ENCODE results near the gene DPYSL3. TPM values are rescaled to one million over a fixed set of nuclear protein-coding genes. Genes with fewer than 3 reads are reported as not detected.

Gene DPYSL3
- total RNA-seq, 1 donor from 2014 or later = 16.4 TPM

DNA sequence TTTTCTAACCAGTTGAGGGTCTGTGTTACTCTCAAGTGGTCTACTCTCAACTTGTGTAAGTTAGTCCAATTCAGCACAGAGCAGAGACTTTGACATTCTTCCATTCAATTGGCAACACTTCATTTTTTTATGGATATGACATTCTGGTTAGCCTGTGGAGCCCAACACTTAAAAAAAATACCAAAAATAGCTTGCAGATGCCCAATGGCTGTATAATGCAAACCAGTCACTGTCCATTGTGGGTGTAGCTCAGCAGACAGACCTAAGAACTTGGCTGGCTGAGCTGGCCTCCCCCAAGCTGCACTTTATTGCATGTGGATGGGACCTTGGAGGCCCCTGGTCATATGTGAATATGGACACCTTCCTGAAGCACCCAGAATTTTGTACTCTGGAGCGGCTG, 103.2 kb downstream of the DPYSL3 start:
- no peak for DNase-seq (ENCODE audit: low read depth)

- DNase-seq (ENCODE audit: low read depth) = no peak
These were observed 105.2 kb downstream of the DPYSL3 start for GRCh38 chr5:147404706-147405105.

DNA sequence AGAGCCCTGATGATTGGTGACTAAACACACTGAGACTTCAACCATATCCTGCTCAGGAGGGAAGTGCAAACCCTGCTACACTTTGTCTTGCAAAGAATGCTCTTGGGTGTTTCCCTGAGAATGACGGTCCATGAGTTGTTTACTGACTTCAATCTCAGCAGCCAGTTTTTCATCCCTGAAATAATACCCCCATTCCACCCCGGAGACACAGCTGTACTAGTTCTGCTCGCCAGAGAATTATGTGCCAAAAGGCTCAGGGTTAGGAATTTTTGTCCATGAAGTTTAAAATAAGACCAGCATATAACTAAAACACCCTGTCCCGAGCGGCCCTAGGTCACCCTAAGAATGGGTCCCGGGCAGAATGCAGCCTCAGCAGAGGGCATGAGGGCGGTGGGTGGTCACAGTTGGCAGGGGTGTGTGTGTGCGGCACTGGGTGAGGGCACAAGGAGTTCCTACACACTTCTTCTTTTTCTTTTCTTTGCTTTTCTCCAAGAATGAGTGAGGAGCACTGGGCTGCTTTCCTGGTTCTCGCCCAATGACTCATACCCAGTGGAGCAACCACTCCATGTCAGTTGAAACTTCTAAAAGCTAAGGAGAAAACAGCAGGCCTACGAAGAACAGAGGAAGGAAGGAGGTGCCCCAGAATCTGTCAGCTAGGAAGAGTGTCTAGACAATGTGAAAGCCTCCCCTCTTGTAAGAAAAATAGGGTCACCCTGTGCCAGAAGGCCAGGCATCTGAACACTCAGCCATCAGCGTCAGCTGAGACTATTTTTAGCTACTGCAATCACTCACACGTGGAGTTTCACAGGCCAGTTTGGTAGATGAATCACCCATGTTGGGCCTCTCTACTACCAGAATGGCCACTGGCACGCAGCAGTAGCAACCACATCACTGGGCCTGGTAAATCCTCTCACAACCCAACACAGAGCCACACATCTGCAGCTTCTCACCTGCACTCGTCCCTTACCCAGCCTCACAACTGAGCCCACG, 105.9 kb downstream of the DPYSL3 start:
- peak; percentile 97 for DNase-seq (ENCODE audit: low read depth)

GRCh38 chr5:147400881-147401280, 109.0 kb downstream of the DPYSL3 start:
- DNase-seq (ENCODE audit: low read depth) = no peak

DNA sequence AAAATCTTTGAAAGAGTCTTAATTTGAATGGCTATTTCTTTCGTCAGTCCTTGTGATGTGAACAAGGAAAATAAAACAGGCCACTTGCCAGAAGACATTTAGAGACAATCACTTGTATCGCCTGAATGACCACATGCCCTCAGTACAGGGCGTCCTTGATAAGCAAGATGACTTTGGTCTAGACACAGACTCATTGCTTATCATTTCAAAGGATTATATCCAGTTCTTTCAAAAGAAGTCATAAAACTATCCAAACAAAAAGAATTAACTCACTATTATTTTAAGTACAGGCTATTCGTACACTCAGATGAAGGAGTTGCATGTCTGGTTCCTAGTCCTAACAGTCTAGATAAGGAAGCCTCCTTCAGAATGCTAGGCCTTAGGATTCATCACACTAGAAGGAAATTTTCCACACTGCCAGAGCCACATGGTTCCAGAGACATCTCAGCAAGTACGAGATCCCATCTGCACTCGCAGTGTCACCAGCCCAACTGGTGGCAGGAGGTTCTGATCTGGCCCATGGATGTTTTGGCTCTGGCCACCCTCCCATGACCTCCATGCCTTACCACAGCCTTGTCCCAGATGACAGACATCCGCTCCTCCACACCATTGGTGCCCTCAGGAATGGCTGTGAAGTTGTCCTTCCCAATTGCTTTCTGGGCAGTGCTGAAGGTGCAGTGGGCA, 109.6 kb downstream of the DPYSL3 start:
- DNase-seq (ENCODE audit: low read depth) = no peak

DNA sequence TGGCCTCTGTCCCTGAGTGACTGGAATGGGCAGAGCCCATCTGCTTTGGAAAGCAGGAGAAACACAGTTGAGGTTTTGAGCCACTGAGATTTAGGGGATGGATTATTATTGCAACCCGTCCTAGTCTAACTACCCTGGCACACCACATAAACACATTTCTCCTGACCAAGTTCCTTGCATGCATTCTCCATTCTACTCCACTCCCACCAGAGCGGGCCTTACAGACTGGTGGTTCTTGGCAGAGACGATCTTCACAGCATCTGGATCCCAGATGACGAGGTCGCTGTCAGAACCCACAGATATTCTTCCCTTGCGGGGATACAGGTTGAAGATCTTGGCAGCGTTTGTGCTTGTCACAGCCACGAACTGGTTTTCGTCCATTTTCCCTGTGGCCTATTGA, 111.0 kb downstream of the DPYSL3 start:
- DNase-seq (ENCODE audit: low read depth) = no peak

DNA sequence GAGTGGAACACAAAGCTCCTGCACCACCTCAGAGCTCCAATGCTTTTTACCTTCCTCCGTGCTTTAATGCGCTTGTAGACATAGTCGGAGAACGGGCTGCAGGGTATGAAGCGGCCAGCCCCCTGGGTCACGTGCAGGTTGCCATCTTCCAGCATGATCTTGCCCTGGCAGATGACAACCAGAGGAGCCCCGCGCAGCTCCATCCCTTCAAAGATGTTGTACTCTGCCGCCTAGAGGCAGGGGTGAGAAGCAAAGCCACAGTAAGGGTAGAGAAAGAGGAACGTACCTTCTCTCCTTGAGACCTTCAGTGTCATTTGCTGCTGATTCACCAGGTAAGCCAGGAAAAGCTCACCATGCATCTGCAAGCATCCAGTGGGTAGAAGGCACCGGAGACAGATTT, 112.3 kb downstream of the DPYSL3 start:
- no peak for DNase-seq (ENCODE audit: low read depth)

DNA sequence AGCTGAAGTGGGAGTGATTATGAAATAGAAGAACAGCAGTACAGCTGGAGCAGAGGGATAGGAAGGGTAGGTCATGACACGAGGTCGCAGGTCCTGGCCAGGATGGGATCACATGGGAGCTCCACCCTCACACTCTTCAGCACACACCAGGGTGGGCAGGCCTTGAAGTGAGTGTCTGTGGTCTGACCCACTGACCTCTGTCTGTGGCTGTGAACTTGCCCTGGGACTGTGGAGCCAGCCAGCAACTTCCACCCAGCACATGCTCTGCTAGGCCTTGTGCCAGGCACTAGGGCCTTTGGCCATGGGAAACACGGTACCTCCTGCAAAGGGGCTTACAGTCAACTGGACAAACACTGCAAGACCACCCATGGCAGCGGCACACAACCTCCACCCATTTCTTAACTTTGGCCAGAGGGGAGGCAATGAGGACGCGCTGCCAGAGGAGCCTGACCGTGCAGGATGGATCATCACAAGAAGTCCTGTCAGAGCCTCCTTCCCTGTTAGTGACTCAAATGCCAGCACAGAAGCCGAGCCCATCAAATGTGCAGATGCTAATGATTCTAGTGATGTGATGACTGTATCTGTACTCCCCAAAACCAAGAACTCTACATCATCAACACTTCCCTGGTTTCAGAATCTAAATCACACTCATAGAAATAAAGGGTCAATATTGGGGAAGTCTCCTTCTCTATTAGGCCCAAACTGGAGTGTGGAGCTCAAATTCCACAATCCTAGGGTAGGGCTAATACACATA, 113.6 kb downstream of the DPYSL3 start:
- DNase-seq (ENCODE audit: low read depth) = peak; percentile 70

GRCh38 chr5:147393874-147394672, 115.8 kb downstream of the DPYSL3 start:
- DNase-seq (ENCODE audit: low read depth) = no peak

DNA sequence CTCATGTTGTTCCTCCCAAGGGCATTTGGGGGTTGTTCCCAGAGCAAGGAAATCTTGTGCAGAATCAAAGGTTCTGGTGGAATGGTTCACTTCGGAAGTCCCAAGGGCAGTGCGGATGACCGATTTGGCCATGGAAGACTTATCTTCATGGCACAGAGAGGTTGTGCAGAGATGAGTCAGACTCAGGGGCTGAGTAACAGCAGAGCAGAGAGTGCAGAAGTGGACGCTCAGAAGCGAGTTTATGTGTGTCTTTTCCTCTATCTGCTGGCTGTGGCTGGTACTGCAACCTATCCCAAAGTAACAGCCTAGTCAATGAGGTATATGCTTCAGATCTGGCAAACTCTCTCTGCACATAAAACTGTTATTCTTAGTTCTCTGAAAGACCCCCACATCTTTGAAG, 118.1 kb downstream of the DPYSL3 start:
- peak; percentile 79 for DNase-seq (ENCODE audit: low read depth)

DNA sequence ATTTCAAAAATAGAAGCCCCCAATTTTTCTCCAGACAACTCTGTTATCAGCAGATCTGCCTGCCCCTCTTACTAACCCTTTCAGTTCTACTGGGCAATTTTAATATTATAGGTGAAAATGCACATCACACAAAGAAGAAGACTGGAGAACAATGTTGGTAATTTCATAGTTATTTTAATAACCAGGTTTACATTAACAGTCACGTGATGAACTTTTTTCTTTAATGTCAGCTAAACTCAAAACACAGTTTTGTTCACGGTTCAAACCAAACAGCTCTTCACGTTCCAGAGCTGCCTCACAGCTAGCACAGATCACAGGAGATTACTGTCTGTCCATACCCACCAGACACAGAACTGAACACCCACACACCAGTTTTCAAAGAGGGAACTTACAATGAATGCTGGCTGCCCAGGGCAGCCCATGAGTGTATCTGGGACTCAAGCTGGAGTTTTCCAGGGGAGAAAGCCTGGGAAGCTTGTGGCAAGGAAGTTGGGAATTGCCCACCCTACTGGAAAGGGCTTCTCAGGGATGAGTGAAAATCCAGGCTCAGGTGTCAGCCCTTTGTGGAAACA, 119.1 kb downstream of the DPYSL3 start:
- DNase-seq (ENCODE audit: low read depth) = no peak

- no peak for DNase-seq (ENCODE audit: low read depth)
These were observed 121.4 kb downstream of the DPYSL3 start for GRCh38 chr5:147388184-147389108.

DNA sequence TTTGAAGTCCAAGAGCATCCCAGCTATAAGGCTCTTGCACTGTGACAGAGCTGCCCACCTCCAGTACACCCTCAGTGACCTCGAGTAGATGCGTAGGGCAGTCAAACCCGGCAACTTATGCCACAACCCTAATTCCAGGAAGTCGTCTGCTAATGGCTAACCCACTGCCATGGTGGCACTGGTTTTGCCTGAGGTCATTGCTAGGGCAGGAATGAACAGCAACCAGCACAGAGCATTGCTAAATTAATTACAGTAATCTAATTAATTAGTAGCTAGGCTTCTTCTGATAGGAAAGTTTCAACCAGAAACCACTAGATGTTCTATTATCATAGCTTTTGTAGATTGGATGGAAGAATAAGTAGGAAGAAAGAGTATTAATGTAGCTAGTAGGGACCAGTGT, 122.8 kb downstream of the DPYSL3 start:
- no peak for DNase-seq (ENCODE audit: low read depth)

- DNase-seq (ENCODE audit: low read depth) = no peak
These were observed 125.3 kb downstream of the DPYSL3 start for GRCh38 chr5:147384346-147385193.

DNA sequence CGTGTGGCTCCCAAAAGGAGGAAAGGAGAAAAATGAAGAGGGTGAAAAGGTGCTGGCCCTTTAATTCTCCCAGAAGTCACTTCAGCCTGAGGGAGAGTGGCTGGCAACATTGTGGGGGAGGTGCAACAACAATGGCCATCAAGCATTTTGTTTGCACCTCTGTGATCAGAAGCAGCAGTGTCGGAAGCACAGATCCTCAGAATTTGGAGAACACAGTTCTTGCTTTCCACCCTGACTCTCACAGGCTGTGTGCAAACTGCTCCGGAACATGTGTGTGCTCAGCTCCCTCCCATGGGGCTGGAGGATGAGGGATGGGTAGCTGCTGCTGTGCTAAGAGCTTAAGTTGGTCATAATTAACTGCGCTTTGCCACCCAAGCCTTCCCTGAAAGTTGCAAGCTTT, 127.1 kb downstream of the DPYSL3 start:
- DNase-seq (ENCODE audit: low read depth) = peak; percentile 33

DNA sequence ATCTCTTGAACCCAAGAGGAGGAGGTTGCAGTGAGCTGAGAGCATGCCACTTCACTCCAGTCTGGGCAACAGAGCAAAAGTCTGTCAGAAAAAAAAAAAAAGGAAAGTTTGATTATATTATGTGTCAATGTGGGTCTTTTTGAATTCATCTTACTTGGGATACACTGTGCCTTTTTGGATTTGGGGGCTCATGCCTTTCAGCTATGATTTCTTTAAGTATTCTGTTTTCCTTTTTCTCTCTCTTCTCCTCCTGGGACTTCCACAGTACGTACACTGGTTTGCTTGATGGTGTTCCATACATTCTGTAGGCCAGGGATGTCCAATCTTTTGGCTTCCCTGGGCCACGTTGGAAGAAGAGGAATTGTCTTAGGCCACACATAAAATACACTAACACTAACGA, 128.3 kb downstream of the DPYSL3 start:
- DNase-seq (ENCODE audit: low read depth) = no peak

GRCh38 chr5:147377682-147378081, 132.2 kb downstream of the DPYSL3 start:
- DNase-seq (ENCODE audit: low read depth) = no peak

DNA sequence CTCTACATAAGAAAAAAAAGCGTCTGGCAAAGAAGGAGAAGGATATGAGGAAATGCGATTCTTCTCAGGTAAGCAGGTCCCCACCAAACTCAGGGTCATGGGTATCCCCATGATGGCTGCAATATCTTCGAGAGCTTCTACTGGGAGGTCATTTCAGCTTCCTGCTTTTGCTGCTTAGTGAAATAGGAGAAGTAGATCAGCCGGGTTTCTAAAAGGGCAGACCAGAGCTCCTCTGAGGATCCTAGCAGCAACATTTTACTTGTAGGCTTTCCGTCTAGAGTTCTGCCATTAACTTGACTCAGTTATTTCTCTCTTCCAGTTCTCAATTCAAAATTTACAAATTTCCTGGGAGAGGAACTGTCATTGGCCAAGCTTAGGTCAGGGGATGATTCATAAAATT, 134.7 kb downstream of the DPYSL3 start:
- DNase-seq (ENCODE audit: low read depth) = no peak

All from myocyte (in vitro differentiated cells).